HG02938 (cell line): Measurements from ENCODE around the gene CELA2B.
"Not testable (repeated sequence)": the region's sequence is repeated elsewhere in the genome, so short reads cannot be mapped to it uniquely, and the experiment has no call there.

Source experiments
- ATAC-seq: cut with Tn5 transposase; IDR thresholded peaks from one replicate; pipeline ENCODE4 v1.9.1; 2021; ENCODE audit warnings: mild to moderate bottlenecking, moderate library complexity; ENCODE audit not compliant: unreplicated experiment

The CELA2B gene

GRCh38 chr1:15492596-15492995 lies 16.7 kb downstream of the CELA2B start:
- ATAC-seq, result no peak

DNA sequence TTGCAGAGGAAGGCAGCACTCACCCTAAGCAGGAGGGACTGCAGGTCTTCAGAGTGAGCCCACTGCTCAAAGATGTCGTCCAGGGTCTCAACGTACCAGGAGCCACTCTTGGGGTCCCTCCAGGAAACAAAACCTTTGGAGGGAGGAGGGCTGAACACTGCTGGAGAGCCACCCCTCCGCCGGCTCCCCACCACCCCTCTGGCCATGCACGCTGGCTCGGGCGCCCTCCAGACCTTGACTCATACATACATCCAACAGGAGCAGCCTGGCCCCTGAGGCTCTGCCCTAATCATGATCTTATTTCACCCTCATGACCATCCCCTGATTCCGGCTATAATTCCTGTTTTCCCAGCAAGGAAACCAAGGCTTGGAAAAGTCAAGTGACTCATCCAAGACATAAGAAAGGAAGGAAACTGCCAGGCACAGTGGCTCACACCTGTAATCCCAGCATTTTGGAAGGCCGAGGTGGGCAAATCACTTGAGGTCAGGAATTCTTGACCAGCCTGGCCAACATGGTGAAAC lies 18.0 kb downstream of the CELA2B start:
- no peak for ATAC-seq

- no peak for ATAC-seq
Observed at GRCh38 chr1:15500184-15501178, 24.6 kb downstream of the CELA2B start.

GRCh38 chr1:15501208-15502032 lies 25.5 kb downstream of the CELA2B start:
- no peak for ATAC-seq

GRCh38 chr1:15504436-15504835 lies 28.5 kb downstream of the CELA2B start:
- no peak for ATAC-seq

DNA sequence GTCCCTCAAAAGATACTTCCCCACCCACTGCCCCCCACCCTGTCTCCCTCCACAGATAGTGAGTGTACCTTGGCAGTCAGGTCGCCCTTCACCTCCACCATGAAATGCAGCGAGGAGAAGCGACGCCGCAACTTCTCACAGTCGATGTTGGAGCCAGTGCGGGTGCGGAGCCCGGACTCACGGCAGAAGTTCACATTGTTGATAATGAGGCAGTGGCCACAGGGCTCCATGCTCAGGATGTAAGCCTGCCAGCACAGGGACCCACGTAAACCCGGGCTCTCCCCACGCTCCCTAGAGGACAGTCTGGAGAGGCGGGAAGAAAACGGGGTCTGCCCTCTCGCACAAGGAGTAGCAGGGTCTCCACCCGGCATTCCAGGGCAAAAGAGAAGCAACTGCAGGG lies 30.9 kb downstream of the CELA2B start:
- no peak for ATAC-seq

GRCh38 chr1:15507278-15507677 lies 31.4 kb downstream of the CELA2B start:
- no peak for ATAC-seq

GRCh38 chr1:15508700-15509487 lies 33.0 kb downstream of the CELA2B start:
- ATAC-seq, result no peak

DNA sequence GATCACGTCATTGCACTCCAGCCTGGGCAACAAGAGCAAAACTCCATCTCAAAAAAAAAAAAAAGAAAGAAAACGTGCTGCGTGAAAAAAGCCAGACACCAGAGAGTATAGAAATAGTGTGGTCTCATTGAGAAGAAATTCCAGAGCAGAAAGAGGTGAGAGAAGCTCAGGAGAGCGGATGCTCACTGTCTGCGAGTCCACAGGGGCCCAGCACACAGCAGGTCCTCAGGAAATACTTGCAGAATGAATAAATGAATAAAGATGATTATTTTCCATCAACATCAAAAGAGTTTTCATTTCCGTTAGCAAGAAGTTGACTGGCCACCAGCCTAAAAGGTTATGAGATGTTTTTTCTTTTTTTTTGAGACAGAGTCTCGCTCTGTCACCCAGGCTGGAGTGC lies 33.7 kb downstream of the CELA2B start:
- ATAC-seq, result no peak

DNA sequence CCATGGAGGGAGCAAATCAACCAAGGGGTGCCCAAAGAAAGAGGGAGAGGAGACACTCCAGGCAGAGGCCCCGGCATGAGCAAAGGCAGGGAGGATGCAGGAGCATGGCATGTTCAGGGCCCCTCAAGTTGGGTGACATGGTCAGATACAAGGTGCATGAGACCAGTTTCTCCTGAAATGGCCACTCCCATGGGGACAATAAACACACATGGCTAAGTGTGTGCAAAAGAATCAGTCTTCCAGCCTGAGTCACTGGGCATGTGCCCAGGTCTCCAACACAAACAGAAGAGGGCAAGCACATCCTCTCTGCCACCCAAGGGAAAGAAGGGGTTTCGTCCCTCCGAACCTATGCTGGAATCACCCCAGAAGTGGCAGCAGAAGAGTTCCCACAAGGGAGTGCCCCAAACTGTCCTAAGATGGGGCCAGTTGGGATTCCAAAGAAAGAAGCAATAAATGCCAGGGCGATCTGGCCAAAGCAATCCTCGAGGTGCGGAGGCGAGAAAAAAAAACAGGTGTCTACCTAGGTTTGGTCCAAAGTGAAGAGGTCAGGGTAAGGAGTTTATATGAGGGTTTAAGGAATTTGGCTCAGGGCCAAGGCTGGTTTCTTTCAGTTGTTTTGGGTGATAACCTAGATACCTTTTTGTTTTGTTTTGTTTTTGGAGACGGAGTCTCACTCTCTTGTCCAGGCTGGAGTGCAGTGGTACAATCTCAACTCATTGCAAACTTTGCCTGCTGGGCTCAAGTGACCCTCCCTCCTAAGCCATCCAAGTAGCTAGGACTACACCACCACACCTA lies 34.9 kb downstream of the CELA2B start:
- no peak for ATAC-seq

GRCh38 chr1:15513192-15513591 lies 37.3 kb downstream of the CELA2B start:
- no peak for ATAC-seq

DNA sequence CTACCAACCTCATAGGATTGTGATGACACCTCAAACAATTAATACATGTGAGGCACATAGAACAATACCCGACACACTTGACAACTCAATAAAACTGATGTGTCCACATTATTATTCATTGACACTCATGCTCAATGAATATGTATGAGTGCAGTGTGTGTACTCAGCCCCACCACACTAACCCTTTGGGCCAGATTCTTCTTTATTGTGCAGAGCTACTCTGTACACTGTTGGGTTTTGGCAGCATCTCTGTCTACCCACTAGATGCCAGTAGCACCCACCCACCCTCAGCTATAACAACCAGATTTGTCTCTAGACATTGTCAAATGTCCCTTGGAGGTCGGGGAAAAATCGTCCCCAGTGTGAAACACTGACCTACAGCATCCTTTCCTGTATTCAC lies 38.0 kb downstream of the CELA2B start:
- ATAC-seq, result no peak

DNA sequence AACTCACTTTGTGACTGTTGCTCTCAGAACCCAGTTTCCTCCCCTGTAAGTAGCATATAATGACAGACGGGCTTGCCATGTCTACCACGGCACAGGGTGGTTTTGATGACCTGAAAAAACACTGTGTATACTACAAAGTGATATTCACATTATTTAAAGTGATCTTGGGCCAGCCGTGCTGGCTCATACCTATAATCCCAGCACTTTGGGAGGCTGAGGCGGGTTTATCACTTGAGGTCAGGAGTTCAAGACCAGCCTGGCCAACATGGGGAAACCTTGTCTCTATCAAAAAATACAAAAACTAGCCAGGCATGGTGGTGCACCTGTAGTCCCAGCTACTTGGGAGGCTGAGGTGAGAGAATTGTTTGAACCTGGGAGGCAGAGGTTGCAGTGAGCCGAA lies 38.7 kb downstream of the CELA2B start:
- ATAC-seq, result not testable (repeated sequence)

GRCh38 chr1:15515022-15515663 lies 39.2 kb downstream of the CELA2B start:
- ATAC-seq, result no peak

DNA sequence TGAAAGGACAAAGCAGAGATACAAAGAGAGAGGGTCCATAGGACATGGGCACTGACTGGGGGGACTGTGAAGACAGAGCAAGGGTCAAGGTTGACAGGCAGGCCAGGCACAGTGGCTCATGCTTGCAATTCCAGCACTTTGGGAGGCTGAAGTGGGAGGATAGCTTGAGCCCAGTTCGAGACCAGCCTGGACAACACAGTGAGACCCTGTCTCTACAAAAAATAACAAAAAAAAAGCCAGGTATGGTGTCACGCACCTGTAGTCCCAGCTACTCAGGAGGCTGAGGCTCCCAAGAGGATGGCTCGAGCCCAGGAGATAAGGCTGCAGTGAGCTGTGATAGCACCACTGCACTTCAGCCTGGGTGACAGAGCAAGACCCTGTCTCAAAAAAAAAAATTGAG lies 43.7 kb downstream of the CELA2B start:
- no peak for ATAC-seq

- not testable (repeated sequence) for ATAC-seq
Observed at GRCh38 chr1:15521206-15521906, 45.5 kb downstream of the CELA2B start.

GRCh38 chr1:15522551-15522950 lies 46.6 kb downstream of the CELA2B start:
- ATAC-seq, result no peak

- ATAC-seq, result no peak
Observed at GRCh38 chr1:15523104-15524020, 47.5 kb downstream of the CELA2B start.
